ENCODE results near the gene BMP8A. TPM values are rescaled to one million over a fixed set of nuclear protein-coding genes. Genes with fewer than 3 reads are reported as not detected.
A peak's percentile ranks its signal among the peaks of the same experiment; 100 is the strongest.
"Not testable (repeated sequence)": the region's sequence is repeated elsewhere in the genome, so short reads cannot be mapped to it uniquely, and the experiment has no call there.

Gene BMP8A, protein sequence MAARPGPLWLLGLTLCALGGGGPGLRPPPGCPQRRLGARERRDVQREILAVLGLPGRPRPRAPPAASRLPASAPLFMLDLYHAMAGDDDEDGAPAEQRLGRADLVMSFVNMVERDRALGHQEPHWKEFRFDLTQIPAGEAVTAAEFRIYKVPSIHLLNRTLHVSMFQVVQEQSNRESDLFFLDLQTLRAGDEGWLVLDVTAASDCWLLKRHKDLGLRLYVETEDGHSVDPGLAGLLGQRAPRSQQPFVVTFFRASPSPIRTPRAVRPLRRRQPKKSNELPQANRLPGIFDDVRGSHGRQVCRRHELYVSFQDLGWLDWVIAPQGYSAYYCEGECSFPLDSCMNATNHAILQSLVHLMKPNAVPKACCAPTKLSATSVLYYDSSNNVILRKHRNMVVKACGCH
- total RNA-seq, result under 1 TPM in 1 of 2 experiments, not detected in 1; 0.16 TPM

DNA sequence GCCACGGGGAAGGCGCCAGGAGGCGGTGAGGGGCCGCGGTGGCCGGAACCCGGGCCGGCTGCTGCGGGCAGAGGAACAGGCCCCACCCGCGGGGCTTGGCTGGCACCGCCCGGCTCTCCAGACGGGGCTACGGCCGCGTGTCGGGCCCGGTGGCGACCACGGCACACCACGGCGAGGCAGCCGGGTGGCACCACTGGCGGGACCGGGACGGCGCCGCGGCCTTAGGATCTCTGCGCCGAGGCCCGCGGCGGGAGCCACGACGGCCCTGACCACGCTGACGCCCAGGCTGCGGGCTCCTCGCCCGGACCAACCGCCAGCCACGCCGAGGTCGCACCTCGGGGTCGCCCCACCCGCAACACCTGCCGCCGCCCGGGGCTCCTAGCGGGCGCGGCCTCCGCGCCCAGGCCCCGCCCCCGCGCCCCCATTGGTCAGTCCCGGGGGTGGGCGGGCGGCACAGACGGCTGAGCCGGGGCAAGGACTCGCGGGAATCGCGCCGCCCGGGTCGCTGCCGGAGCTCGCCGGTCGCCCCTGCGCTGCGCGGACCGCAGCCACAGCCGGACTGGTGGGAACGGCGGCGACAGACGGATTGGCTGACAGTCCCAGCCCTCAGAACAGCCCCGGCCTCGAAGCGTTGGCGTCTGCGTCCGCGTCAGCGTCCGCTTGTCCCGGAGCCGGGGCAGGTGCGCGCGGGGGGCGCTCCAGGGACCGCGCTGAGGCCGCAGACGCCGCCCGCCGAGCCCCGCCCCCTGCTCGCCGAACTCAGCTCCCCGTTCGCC, at the start of gene BMP8A:
BMP8A (plus strand) TSS at position 491 of the 776 bp plus-strand sequence. CDS start 356 bp downstream, outside the sequence.
- peak; percentile 92 for ATAC-seq
- Mint-ChIP-seq H3K27ac (no peak within 1 kb of the TSS), H3K4me1 (peaks cover 4% of the 10 kb centered on the region), H3K27me3 (peaks cover 16% of the 10 kb centered on the region), H3K9me3 (ENCODE audit: low read depth) (no peaks in the 10 kb centered on the region), H3K4me3 (peak within 1 kb of the TSS; percentile 43), H3K36me3 (ENCODE audit: low read depth) (no peaks in the 10 kb centered on the region)
- ChIA-PET POLR2A (no interaction called here), CTCF (interaction anchor here (0.6 kb wide), 1 partner anchor 203 kb away, joined by 3 read pairs; no protein-coding TSS in a partner anchor)
- peak; percentile 83 for DNase-seq
- intact Hi-C loops (cut with DNase I, micrococcal nuclease), result loop anchor here in 1 of 2 experiments (1.0 to 10.0 kb wide), 4 partner anchors 83 to 387 kb away; no protein-coding TSS in a partner anchor

DNA sequence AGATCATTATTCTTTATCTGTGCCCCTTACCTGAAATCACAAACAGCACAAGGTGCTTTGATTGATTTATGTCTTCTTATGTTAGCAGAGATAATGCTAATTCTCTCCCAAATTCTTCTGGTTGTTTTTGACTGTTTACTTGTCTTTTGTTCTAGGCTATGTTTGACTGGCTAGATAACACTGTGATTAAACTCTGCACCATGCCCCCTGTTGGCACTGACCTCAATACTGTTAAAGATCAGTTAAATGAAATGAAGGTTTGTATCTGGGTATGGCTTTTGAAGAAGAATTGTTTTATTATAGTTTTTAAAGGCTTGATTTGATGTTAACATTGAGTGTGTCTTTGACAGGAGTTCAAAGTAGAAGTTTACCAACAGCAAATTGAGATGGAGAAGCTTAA, 49.6 kb upstream of the BMP8A start:
- ATAC-seq, result no peak
- CTCF ChIA-PET, result interaction anchor here (0.7 to 2.0 kb wide), 3 partner anchors 31 to 343 kb away, joined by 3 to 5 read pairs (median 4); no protein-coding TSS in a partner anchor
- no peaks in the 10 kb centered on the region for H3K4me1 Mint-ChIP-seq

DNA sequence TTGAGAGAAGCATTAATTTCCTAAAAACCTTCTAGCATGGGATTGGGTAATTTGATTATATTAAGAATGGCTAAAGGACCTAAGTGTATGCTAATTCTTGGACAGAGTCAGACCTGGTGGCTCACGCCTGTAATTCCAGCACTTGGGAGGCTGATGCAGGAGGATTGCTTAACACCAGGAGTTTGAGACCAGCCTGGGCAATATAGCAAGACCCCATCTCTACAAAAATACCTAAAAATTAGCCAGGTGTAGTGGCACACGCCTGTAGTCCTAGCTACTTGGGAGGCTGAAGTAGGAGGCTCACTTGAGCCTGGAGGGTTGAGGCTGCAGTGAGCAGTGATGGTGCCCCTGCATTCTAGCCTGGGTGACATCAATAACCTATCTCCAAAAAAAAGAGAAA, 45.9 kb upstream of the BMP8A start:
- H3K36me3 Mint-ChIP-seq (ENCODE audit: low read depth), result peaks cover 63% of the 10 kb centered on the region
- intact Hi-C loops (cut with DNase I, micrococcal nuclease), result no loop called here
- CTCF ChIA-PET, result interaction anchor here (0.7 to 0.9 kb wide), 2 partner anchors 27 to 138 kb away, joined by 3 read pairs; no protein-coding TSS in a partner anchor
- no peak overlapping the region for H3K27ac Mint-ChIP-seq
- POLR2A ChIA-PET, result interaction anchor here (0.6 kb wide), 1 partner anchor 537 kb away, joined by 6 read pairs; no protein-coding TSS in a partner anchor
- no peak for DNase-seq
- H3K27me3 Mint-ChIP-seq, result no peaks in the 10 kb centered on the region
- no peak overlapping the region for H3K4me3 Mint-ChIP-seq
- H3K9me3 Mint-ChIP-seq (ENCODE audit: low read depth), result no peaks in the 10 kb centered on the region
- H3K4me1 Mint-ChIP-seq, result no peaks in the 10 kb centered on the region
- ATAC-seq, result no peak

More for the DNA sequence above, 49.6 kb upstream of the BMP8A start:
- Mint-ChIP-seq H3K27ac (peak overlapping the region; percentile 2), H3K27me3 (no peaks in the 10 kb centered on the region), H3K36me3 (ENCODE audit: low read depth) (peaks cover 51% of the 10 kb centered on the region), H3K4me3 (no peak overlapping the region), H3K9me3 (ENCODE audit: low read depth) (no peaks in the 10 kb centered on the region)
- POLR2A ChIA-PET, result no interaction called here
- DNase-seq, result no peak
- intact Hi-C loops (cut with DNase I, micrococcal nuclease), result no loop called here

DNA sequence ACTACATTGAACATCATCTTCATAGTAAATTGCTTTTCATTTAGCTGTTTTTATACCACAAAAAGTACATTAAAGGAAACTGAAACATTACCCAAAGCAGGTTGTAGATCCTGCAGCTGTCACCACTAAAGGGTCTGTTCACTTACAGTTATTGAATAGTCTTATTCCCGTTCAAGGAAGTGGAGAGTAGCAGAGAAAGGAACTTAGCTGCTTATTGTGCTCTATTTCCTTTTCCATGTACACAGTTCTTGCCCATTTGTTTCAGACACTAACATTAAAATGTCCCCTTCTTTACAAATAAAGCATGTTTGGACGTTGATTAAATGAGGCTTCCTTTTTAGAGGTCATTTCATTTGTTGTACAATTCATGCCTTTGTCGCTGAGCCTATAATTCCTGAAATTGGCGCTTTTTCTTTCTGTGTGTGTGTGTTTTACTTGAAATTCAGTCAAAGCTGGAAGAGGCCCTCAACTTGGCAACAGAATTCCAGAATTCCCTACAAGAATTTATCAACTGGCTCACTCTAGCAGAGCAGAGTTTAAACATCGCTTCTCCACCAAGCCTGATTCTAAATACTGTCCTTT, 44.4 kb upstream of the BMP8A start:
- DNase-seq (no peak), ATAC-seq (no peak)
- Mint-ChIP-seq H3K4me3 (no peak overlapping the region), H3K9me3 (ENCODE audit: low read depth) (no peaks in the 10 kb centered on the region), H3K36me3 (ENCODE audit: low read depth) (peaks cover 64% of the 10 kb centered on the region), H3K4me1 (no peaks in the 10 kb centered on the region), H3K27me3 (no peaks in the 10 kb centered on the region), H3K27ac (no peak overlapping the region)
- intact Hi-C loops (cut with DNase I, micrococcal nuclease), result no loop called here
- POLR2A ChIA-PET, result no interaction called here
- CTCF ChIA-PET, result interaction anchor here (0.6 to 1.1 kb wide), 3 partner anchors 32 to 244 kb away, joined by 3 to 5 read pairs (median 4); no protein-coding TSS in a partner anchor

DNA sequence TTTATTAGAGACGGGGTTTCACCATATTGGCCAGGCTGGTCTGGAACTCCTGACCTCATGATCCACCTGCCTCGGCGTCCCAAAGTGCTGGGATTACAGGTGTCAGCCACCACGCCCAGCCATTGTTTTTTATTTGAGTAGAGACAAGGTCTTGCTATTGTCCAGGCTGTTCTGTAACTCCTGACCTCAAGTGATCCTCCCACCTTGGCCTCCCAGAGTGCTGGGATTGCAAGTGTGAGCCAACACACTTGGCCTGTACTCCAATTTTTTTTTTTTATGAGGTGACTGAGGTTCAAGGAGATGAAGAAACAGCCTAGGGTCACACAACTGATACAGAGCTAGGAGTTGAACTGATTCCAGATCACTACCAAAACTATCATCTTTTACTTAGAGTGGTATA, 41.4 kb upstream of the BMP8A start:
- H3K27ac Mint-ChIP-seq; H3K9me3 Mint-ChIP-seq (ENCODE audit: low read depth); H3K4me3 Mint-ChIP-seq; intact Hi-C loops (cut with DNase I, micrococcal nuclease); ATAC-seq; DNase-seq; CTCF ChIA-PET; H3K4me1 Mint-ChIP-seq; H3K27me3 Mint-ChIP-seq; POLR2A ChIA-PET: not testable (repeated sequence)
- H3K36me3 Mint-ChIP-seq (ENCODE audit: low read depth), result peaks cover 64% of the 10 kb centered on the region

DNA sequence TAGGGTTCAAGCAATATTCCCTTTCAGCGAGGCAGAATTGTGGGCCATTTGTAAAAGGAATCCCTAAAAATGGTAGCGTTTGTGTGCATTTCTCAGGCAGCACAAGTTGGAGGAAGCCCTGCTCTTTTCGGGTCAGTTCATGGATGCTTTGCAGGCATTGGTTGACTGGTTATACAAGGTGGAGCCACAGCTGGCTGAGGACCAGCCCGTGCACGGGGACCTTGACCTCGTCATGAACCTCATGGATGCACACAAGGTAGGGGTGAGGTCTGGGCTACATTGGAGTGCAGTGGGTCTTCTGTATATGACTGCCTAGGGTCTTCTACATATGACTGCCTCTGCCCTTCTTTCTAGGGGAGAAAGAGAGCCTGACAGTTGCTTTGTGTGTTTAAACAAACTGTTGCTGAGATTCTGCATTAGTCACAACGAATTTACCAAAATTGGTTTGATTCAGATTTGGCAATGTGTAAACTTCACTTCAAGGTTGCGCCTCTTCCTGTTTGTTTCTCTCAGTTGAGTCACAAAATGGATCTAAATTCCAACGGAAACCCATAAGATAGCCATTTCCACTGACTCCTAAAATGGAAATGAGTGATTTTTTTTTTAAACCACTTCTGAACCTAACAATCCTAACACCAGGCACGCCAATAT, 40.4 kb upstream of the BMP8A start:
- POLR2A ChIA-PET, result interaction anchor here (0.7 kb wide), 1 partner anchor 37 kb away, joined by 3 read pairs; no protein-coding TSS in a partner anchor
- no peaks in the 10 kb centered on the region for H3K4me1 Mint-ChIP-seq
- H3K9me3 Mint-ChIP-seq (ENCODE audit: low read depth), result no peaks in the 10 kb centered on the region
- DNase-seq, result no peak
- peaks cover 63% of the 10 kb centered on the region for H3K36me3 Mint-ChIP-seq (ENCODE audit: low read depth)
- no peaks in the 10 kb centered on the region for H3K27me3 Mint-ChIP-seq
- H3K27ac Mint-ChIP-seq, result no peak overlapping the region
- no peak for ATAC-seq
- intact Hi-C loops (cut with DNase I, micrococcal nuclease), result no loop called here
- no peak overlapping the region for H3K4me3 Mint-ChIP-seq
- CTCF ChIA-PET, result no interaction called here

DNA sequence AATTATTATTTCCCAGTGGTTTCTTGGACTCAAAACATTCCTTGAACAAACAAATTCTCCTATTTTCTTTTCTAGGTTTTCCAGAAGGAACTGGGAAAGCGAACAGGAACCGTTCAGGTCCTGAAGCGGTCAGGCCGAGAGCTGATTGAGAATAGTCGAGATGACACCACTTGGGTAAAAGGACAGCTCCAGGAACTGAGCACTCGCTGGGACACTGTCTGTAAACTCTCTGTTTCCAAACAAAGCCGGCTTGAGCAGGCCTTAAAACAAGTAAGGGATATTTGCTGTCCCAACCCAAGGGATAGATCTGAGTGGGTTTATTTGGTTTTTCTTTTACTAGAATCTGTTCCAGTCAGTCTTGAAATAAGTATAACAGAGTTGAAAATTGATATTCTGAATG, 39.4 kb upstream of the BMP8A start:
- ChIA-PET CTCF (no interaction called here), POLR2A (no interaction called here)
- ATAC-seq (no peak), DNase-seq (no peak)
- intact Hi-C loops (cut with DNase I, micrococcal nuclease), result no loop called here
- H3K4me3 Mint-ChIP-seq, result no peak overlapping the region
- no peaks in the 10 kb centered on the region for H3K4me1 Mint-ChIP-seq
- no peaks in the 10 kb centered on the region for H3K9me3 Mint-ChIP-seq (ENCODE audit: low read depth)
- no peaks in the 10 kb centered on the region for H3K27me3 Mint-ChIP-seq
- no peak overlapping the region for H3K27ac Mint-ChIP-seq
- peaks cover 65% of the 10 kb centered on the region for H3K36me3 Mint-ChIP-seq (ENCODE audit: low read depth)

DNA sequence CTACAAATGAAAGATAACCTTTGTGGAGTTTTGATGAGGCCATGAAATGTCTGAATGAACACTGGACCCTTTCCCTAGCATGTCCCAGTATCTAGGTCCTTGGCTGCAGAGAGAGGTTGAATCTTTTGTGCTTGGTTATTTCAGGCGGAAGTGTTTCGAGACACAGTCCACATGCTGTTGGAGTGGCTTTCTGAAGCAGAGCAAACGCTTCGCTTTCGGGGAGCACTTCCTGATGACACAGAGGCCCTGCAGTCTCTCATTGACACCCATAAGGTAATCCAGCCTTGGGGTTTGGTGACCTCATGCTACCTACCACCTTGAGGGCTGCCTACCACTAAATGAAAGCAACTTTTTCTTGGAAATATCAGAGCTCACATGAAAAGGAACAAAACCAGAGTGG, 38.9 kb upstream of the BMP8A start:
- Mint-ChIP-seq H3K4me1 (no peaks in the 10 kb centered on the region), H3K27ac (no peak overlapping the region), H3K27me3 (no peaks in the 10 kb centered on the region), H3K36me3 (ENCODE audit: low read depth) (peaks cover 64% of the 10 kb centered on the region), H3K4me3 (no peak overlapping the region), H3K9me3 (ENCODE audit: low read depth) (no peaks in the 10 kb centered on the region)
- ChIA-PET CTCF (no interaction called here), POLR2A (no interaction called here)
- intact Hi-C loops (cut with DNase I, micrococcal nuclease), result no loop called here
- DNase-seq, result no peak
- ATAC-seq, result peak; percentile 19

DNA sequence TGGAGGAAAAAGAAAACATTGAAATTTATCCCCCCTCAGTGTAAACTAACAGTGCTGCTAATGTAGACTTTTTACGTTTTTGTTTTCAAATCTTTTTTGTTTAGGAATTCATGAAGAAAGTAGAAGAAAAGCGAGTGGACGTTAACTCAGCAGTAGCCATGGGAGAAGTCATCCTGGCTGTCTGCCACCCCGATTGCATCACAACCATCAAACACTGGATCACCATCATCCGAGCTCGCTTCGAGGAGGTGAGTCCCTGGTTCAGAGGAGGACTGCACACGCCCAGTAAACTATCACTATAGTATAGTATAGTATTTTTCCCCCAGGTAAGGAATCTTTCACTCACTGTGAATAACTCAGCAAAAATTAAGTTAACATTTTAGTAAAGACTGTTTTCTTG, 37.8 kb upstream of the BMP8A start:
- H3K36me3 Mint-ChIP-seq (ENCODE audit: low read depth), result peaks cover 66% of the 10 kb centered on the region

DNA sequence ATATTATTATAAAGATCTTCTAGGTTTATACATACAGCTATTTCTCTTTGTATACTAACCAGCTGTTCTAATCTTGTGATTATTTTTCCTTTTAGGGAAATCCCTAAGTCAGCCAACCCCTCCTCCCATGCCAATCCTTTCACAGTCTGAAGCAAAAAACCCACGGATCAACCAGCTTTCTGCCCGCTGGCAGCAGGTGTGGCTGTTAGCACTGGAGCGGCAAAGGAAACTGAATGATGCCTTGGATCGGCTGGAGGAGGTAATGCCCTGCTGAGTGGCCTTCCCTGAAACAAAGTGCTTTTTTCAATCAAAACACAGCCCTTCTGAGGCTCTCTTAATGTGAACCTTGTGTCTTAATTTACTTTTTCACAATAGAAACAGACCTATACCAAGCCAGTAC, 32.4 kb upstream of the BMP8A start:
- intact Hi-C loops (cut with DNase I, micrococcal nuclease), result no loop called here
- DNase-seq (no peak), ATAC-seq (no peak)
- H3K27ac Mint-ChIP-seq, result no peak overlapping the region
- no peaks in the 10 kb centered on the region for H3K27me3 Mint-ChIP-seq
- CTCF ChIA-PET, result interaction anchor here (0.6 to 0.7 kb wide), 2 partner anchors 11 to 201 kb away, joined by 3 read pairs; no protein-coding TSS in a partner anchor
- H3K36me3 Mint-ChIP-seq (ENCODE audit: low read depth), result peaks cover 73% of the 10 kb centered on the region
- POLR2A ChIA-PET, result no interaction called here
- H3K4me1 Mint-ChIP-seq, result no peaks in the 10 kb centered on the region
- no peaks in the 10 kb centered on the region for H3K9me3 Mint-ChIP-seq (ENCODE audit: low read depth)
- H3K4me3 Mint-ChIP-seq, result no peak overlapping the region

More for the DNA sequence above, 37.8 kb upstream of the BMP8A start:
- no peaks in the 10 kb centered on the region for H3K9me3 Mint-ChIP-seq (ENCODE audit: low read depth)
- DNase-seq (no peak), ATAC-seq (no peak)
- H3K4me1 Mint-ChIP-seq, result no peaks in the 10 kb centered on the region
- POLR2A ChIA-PET, result no interaction called here
- CTCF ChIA-PET, result no interaction called here
- no peak overlapping the region for H3K4me3 Mint-ChIP-seq
- intact Hi-C loops (cut with DNase I, micrococcal nuclease), result no loop called here
- no peak overlapping the region for H3K27ac Mint-ChIP-seq
- H3K27me3 Mint-ChIP-seq, result no peaks in the 10 kb centered on the region

DNA sequence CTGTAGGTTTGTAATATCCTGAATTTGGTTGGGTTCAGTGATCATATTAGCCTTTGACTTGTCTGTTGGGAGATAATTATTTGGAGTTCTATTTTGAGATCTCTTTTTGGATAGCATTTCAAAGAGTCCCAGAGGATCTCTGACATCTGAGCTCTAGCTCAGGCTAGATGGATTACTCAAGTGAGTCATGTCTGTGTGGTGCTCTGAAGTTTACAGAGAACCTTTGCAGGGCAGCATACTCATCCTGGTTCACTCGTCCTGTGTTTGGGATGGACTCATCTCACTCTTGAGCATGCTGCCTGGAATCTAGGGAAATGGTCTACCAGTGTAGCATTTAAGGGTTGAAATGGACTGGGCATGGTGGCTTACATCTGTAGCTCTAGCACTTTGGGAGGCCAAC, 29.4 kb upstream of the BMP8A start:
- no peak for ATAC-seq
- intact Hi-C loops (cut with DNase I, micrococcal nuclease), result no loop called here
- CTCF ChIA-PET, result no interaction called here
- POLR2A ChIA-PET, result no interaction called here
- no peaks in the 10 kb centered on the region for H3K27me3 Mint-ChIP-seq
- H3K27ac Mint-ChIP-seq, result no peak overlapping the region
- peaks cover 58% of the 10 kb centered on the region for H3K36me3 Mint-ChIP-seq (ENCODE audit: low read depth)
- no peaks in the 10 kb centered on the region for H3K9me3 Mint-ChIP-seq (ENCODE audit: low read depth)
- H3K4me3 Mint-ChIP-seq, result no peak overlapping the region
- H3K4me1 Mint-ChIP-seq, result peaks cover 4% of the 10 kb centered on the region
- no peak for DNase-seq
